HG02840 (cell line): ENCODE data around the gene SYT7.

ENCODE experiments used
- ATAC-seq: cut with Tn5 transposase; IDR thresholded peaks from one replicate; pipeline ENCODE4 v1.9.1; 2021; ENCODE audit warnings: mild to moderate bottlenecking, moderate library complexity, moderate number of reproducible peaks; ENCODE audit not compliant: unreplicated experiment, low FRiP score

Gene SYT7

GRCh38 chr11:61555978-61556377, 24.9 kb downstream of the SYT7 start:
- ATAC-seq, result no peak

- ATAC-seq, result no peak
Measured at GRCh38 chr11:61555051-61555969, 25.6 kb downstream of the SYT7 start.

DNA sequence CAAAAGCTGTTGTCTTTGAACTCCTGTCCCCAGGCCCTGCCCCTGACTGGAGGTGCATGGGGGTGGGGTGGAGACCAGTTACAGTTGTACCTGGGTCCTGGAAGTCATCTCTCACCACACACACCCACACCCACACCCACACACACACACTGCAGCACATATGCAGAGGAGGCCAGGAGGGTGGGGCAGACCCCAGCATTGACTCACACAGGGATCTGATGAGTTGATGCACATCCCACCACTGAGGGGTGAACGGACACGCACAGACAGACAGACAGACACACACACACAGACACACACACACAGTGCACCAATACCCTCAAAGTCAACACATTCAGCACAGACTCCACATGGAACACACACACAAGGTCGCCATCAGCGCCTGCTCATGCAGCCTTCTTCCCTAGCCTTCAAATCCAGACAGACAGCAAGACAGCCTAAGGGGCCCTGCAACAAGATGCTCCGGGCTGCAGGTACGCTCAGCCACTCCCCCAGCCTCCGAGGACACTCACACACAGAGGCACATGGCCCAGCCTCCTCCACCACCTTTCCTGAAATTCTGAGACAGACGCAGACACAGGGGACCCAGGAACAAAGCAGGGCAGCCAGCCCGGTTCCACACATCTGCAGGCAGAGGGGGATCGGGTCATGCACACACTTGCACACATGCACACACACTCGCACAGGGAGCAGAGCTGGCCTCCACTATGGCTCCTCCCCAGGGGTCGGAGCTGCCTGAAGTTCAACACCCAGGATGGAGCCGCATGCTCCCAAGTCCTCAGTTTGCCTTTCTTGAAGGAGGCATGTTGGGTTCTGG, 26.5 kb downstream of the SYT7 start:
- no peak for ATAC-seq

GRCh38 chr11:61553373-61554171, 27.3 kb downstream of the SYT7 start:
- ATAC-seq, result no peak

GRCh38 chr11:61552108-61552635, 28.7 kb downstream of the SYT7 start:
- ATAC-seq, result no peak

GRCh38 chr11:61551634-61552033, 29.2 kb downstream of the SYT7 start:
- ATAC-seq, result no peak

DNA sequence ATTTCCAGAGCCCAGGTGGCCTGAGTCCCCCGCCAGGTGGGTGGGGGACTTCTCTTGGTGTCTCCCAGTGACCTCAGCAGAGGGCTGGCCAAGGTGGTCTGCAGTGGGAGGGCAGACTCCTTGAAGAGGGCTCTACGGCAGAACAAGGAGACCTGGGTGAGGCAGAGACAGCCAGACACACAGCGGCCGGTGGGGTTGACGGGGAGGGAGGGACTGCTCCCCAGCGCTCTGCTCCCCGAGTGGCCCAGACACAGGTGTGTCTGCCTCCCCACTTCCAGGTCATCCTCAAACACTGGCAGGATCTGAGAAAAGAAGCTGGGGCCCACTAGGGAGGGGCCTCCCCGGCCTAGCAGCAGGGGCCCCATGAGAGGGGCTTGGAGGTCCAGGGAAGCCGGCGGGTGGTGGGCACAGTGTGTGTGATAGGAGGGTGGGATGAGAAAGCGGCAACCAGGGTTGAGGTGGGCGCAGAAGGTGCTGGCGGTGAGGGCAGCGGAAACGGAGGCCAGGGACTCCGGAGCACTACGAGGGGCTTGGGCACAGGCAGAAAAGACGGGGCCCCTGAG, 30.1 kb downstream of the SYT7 start:
- no peak for ATAC-seq

DNA sequence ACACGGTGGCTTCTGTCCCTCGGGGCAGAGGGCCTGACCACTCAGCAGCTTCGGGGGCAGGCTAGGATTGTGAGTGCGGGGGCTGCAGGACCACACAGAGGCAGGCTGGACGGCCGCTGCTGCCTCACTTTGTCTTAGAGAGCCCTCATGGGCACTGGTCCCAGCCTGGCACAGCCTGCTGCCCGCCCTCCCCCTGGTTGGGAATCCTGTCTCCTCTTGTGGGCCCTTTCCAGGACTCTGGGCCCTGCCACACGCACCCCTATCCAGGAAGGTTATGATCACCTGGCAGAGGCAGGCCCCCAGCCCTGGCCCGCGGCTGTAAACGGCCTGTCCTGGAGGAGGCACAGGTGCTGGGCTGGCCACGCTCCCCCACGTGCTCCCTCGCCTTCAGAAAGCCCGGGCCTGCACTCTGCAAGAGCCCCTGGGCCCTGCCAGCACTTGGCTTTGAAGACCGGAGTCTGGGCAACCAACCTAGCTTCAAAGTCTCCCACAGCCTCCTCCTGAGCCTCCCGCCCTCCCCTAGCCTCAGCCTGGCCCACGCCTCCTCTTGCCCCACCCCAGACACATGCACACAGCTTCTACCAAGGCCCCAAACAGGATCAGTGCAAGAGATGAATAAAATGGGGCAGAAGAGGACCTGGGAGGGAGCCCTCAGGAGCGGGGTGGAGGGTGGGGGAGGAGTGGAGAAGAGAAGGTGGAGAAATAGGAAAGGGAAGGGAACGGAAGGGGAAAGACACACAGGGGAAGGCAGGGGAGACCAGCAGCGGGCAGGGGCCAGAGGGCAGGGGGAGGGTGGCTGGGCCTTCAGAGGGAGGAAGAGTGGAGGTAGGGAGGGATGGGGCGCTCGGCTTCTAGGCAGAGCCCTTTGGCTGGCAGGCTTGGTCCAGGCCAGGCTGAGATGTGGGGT, 31.0 kb downstream of the SYT7 start:
- ATAC-seq, result no peak

- no peak for ATAC-seq
Measured at GRCh38 chr11:61549177-61549576, 31.7 kb downstream of the SYT7 start.

GRCh38 chr11:61547246-61547645, 33.6 kb downstream of the SYT7 start:
- ATAC-seq, result no peak

GRCh38 chr11:61546663-61547062, 34.2 kb downstream of the SYT7 start:
- ATAC-seq, result no peak

DNA sequence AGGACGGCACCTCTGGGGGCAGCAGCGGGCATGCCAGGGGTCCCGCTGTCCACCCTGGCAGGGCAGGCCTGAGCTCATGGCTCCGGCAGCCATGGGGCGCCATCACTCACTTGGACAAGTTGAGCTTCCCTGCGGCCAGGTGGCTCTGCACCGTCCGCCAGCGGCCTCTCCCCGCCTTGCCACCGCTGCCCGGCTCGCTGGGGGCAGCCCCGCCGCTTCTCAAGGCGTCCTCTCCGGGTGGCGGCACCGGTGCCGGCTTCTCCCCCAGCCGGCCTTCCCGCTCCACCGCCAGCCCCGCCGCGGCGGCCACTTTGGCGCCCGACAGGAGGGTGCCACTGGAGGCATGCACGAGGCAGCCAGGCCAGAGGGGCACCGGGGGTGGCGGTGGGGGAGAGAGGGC, 35.0 kb downstream of the SYT7 start:
- no peak for ATAC-seq

DNA sequence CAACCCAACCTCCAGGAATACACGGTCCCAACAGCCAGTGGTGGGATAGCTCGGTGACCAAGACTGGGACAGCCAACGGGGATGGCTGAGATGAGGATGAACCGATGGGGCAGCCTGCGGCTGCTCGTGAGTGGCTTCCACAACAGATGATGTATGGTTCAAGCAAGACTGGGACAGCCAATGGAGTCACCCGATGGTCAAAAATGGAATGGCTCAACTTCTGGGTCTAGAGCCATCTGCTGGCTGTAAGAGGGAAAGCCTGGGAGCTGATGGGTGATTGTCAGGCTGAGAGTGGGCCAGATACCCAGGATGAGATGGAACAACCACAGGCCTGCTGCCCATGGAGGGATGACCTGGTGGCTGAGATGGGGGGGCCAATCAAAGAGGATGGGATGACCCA, 35.5 kb downstream of the SYT7 start:
- no peak for ATAC-seq

GRCh38 chr11:61544466-61544865, 36.4 kb downstream of the SYT7 start:
- ATAC-seq, result no peak

- no peak for ATAC-seq
Measured at GRCh38 chr11:61543606-61544306, 37.1 kb downstream of the SYT7 start.

- ATAC-seq, result no peak
Measured at GRCh38 chr11:61542705-61543104, 38.2 kb downstream of the SYT7 start.

GRCh38 chr11:61542024-61542461, 38.8 kb downstream of the SYT7 start:
- no peak for ATAC-seq

DNA sequence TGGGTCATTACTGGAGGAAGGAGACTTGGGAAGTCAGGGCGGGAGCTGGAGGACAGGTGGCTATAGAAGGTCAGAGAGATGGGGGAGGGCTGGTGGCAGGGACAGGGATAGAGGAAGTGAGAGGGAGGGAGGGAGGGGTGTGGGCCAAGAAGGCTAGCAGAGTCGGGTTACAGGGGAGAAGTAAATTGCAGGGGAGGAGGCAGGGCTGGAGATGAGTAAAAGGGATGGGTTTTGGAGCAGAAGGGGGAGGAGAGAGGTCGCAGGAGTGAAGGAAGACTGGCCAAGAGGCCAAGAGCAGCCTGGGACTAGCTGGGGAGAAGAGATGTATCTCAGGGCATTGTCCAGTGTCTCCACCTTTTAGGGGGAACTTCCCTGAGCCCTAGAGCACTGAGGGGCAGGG, 39.3 kb downstream of the SYT7 start:
- ATAC-seq, result no peak
